IPS-15b (cell line): Measurements from ENCODE around the gene HFE.
A peak's percentile ranks its signal among the peaks of the same experiment; 100 is the strongest.
"Not testable (repeated sequence)": the region's sequence is repeated elsewhere in the genome, so short reads cannot be mapped to it uniquely, and the experiment has no call there.

Source experiments
- H3K27me3 ChIP-seq: one replicate; pipeline ENCODE4 v1.6.1; 2013; ENCODE audit warnings: low read length; ENCODE audit not compliant: control insufficient read depth, insufficient read depth
- H3K36me3 ChIP-seq: one replicate; pipeline ENCODE4 v1.6.1; 2013; ENCODE audit warnings: low read length; ENCODE audit not compliant: control insufficient read depth, insufficient read depth
- H3K4me1 ChIP-seq: one replicate; pipeline ENCODE4 v1.6.1; 2013; ENCODE audit warnings: mild to moderate bottlenecking, low read length; ENCODE audit not compliant: control insufficient read depth, insufficient read depth
- H3K4me3 ChIP-seq: one replicate; pipeline ENCODE4 v1.5.1; 2013; ENCODE audit warnings: low read depth, low read length
- H3K9ac ChIP-seq: one replicate; pipeline ENCODE4 v1.6.1; 2013; ENCODE audit warnings: low read depth, mild to moderate bottlenecking, low read length
- H3K9me3 ChIP-seq: one replicate; pipeline ENCODE4 v1.6.1; 2013; ENCODE audit warnings: mild to moderate bottlenecking, low read length; ENCODE audit not compliant: control insufficient read depth, insufficient read depth

HFE gene

GRCh38 chr6:26068036-26068435 is 19.2 kb upstream of the HFE start:
- Histone ChIP-seq H3K9me3 (no peaks in the 10 kb centered on the region), H3K4me1 (peaks cover 3% of the 10 kb centered on the region), H3K36me3 (no peaks in the 10 kb centered on the region), H3K27me3 (no peaks in the 10 kb centered on the region), H3K4me3 (no peak overlapping the region), H3K9ac (no peak overlapping the region)

GRCh38 chr6:26071135-26071534 is 16.1 kb upstream of the HFE start:
- Histone ChIP-seq H3K4me1 (peaks cover 1% of the 10 kb centered on the region), H3K9me3 (no peaks in the 10 kb centered on the region), H3K27me3 (no peaks in the 10 kb centered on the region), H3K9ac (no peak overlapping the region), H3K4me3 (no peak overlapping the region), H3K36me3 (no peaks in the 10 kb centered on the region)

- Histone ChIP-seq H3K27me3 (no peaks in the 10 kb centered on the region), H3K4me1 (no peaks in the 10 kb centered on the region), H3K9ac (no peak overlapping the region), H3K9me3 (no peaks in the 10 kb centered on the region), H3K4me3 (no peak overlapping the region), H3K36me3 (no peaks in the 10 kb centered on the region)
Measured at GRCh38 chr6:26075063-26075717, 12.0 kb upstream of the HFE start.

- not testable (repeated sequence) for H3K4me3 ChIP-seq, H3K36me3 ChIP-seq, H3K9ac ChIP-seq, H3K4me1 ChIP-seq, H3K27me3 ChIP-seq, H3K9me3 ChIP-seq
Measured at GRCh38 chr6:26078066-26078465, 9.2 kb upstream of the HFE start.

- H3K4me3 ChIP-seq, H3K4me1 ChIP-seq, H3K27me3 ChIP-seq, H3K9ac ChIP-seq, H3K9me3 ChIP-seq, H3K36me3 ChIP-seq: not testable (repeated sequence)
Measured at GRCh38 chr6:26081096-26081495, 6.1 kb upstream of the HFE start.

- no peak overlapping the region for H3K9ac ChIP-seq
- H3K4me3 ChIP-seq = no peak overlapping the region
- no peaks in the 10 kb centered on the region for H3K36me3 ChIP-seq
- H3K4me1 ChIP-seq = peaks cover 7% of the 10 kb centered on the region
- no peaks in the 10 kb centered on the region for H3K9me3 ChIP-seq
- H3K27me3 ChIP-seq = no peaks in the 10 kb centered on the region
Measured at GRCh38 chr6:26086211-26086610, 1.0 kb upstream of the HFE start.

GRCh38 chr6:26088344-26088743 is 1.1 kb downstream of the HFE start:
- H3K4me3 ChIP-seq = peak overlapping the region; percentile 70
- H3K36me3 ChIP-seq = no peaks in the 10 kb centered on the region
- peaks cover 7% of the 10 kb centered on the region for H3K4me1 ChIP-seq
- no peaks in the 10 kb centered on the region for H3K9me3 ChIP-seq
- H3K9ac ChIP-seq = peak overlapping the region; percentile 73
- H3K27me3 ChIP-seq = no peaks in the 10 kb centered on the region

- no peaks in the 10 kb centered on the region for H3K36me3 ChIP-seq
- no peaks in the 10 kb centered on the region for H3K27me3 ChIP-seq
- H3K9me3 ChIP-seq = no peaks in the 10 kb centered on the region
- peaks cover 7% of the 10 kb centered on the region for H3K4me1 ChIP-seq
- H3K9ac ChIP-seq = no peak overlapping the region
- no peak overlapping the region for H3K4me3 ChIP-seq
Measured at GRCh38 chr6:26089272-26089671, 2.0 kb downstream of the HFE start.

GRCh38 chr6:26092443-26092842 is 5.2 kb downstream of the HFE start:
- no peak overlapping the region for H3K4me3 ChIP-seq
- H3K4me1 ChIP-seq = peaks cover 7% of the 10 kb centered on the region
- no peak overlapping the region for H3K9ac ChIP-seq
- H3K27me3 ChIP-seq = no peaks in the 10 kb centered on the region
- no peaks in the 10 kb centered on the region for H3K36me3 ChIP-seq
- no peaks in the 10 kb centered on the region for H3K9me3 ChIP-seq

GRCh38 chr6:26094036-26094435 is 6.8 kb downstream of the HFE start:
- no peaks in the 10 kb centered on the region for H3K9me3 ChIP-seq
- H3K9ac ChIP-seq = no peak overlapping the region
- no peaks in the 10 kb centered on the region for H3K27me3 ChIP-seq
- no peaks in the 10 kb centered on the region for H3K36me3 ChIP-seq
- H3K4me3 ChIP-seq = no peak overlapping the region
- no peaks in the 10 kb centered on the region for H3K4me1 ChIP-seq

GRCh38 chr6:26097268-26097875 is 10.1 kb downstream of the HFE start:
- Histone ChIP-seq H3K9ac (no peak overlapping the region), H3K27me3 (no peaks in the 10 kb centered on the region), H3K4me1 (no peaks in the 10 kb centered on the region), H3K36me3 (no peaks in the 10 kb centered on the region), H3K4me3 (no peak overlapping the region), H3K9me3 (no peaks in the 10 kb centered on the region)

- peaks cover 9% of the 10 kb centered on the region for H3K9me3 ChIP-seq
- no peak overlapping the region for H3K9ac ChIP-seq
- no peaks in the 10 kb centered on the region for H3K27me3 ChIP-seq
- peaks cover 5% of the 10 kb centered on the region for H3K4me1 ChIP-seq
- peak overlapping the region; percentile 14 for H3K4me3 ChIP-seq
- no peaks in the 10 kb centered on the region for H3K36me3 ChIP-seq
Measured at GRCh38 chr6:26103141-26103769, 16.0 kb downstream of the HFE start.
